HEK293 (cell line): ENCODE measurements around the gene ZNF143.
"Not testable (repeated sequence)": the region's sequence is repeated elsewhere in the genome, so short reads cannot be mapped to it uniquely, and the experiment has no call there.

Source experiments
- CTCF ChIA-PET: fragments of 350-600 bp; formaldehyde crosslinking; extraction: SDS; loops from one replicate; lab custom pipeline; 2021; ENCODE audit warnings: antibody characterized with exemption; lab: Yijun Ruan, JAX
- POLR2A ChIA-PET: fragments of 300-600 bp; formaldehyde crosslinking; extraction: SDS; loops from one replicate; lab custom pipeline; 2020; ENCODE audit warnings: antibody characterized with exemption, inconsistent platforms; lab: Yijun Ruan, JAX
- H3K27ac ChIP-seq: fragments of 200-500 bp; sonication (Bioruptor generic); 2 replicates; pipeline ENCODE4 v1.5.1; 2014; ENCODE audit warnings: low read depth, low read length, control low read depth, inconsistent platforms; ENCODE audit errors: extremely low read depth
- H3K36me3 ChIP-seq, 2 experiments: fragments of 200-500 bp in 1 of 2; sonication (Bioruptor generic) in 1 of 2; 1 replicate in 1 of 2; 2 replicates in 1 of 2; pipeline ENCODE4 v1.5.1; 2014 to 2017; ENCODE audit warnings: inconsistent platforms in 2 of 2, low read length in 2 of 2; ENCODE audit not compliant: control insufficient read depth in 2 of 2, insufficient read depth in 1 of 2
- H3K4me1 ChIP-seq: fragments of 200-500 bp; sonication (Bioruptor generic); 2 replicates; pipeline ENCODE4 v1.5.1; 2014; ENCODE audit warnings: mild to moderate bottlenecking, low read length, inconsistent platforms; ENCODE audit not compliant: control insufficient read depth, insufficient read depth
- H3K4me3 ChIP-seq: 2 replicates; pipeline ENCODE4 v1.5.1; 2011; ENCODE audit warnings: low read depth, mild to moderate bottlenecking, control low read depth, low read length, moderate library complexity
- H3K9me3 ChIP-seq: fragments of 200-500 bp; sonication (Bioruptor generic); 2 replicates; pipeline ENCODE4 v1.5.1; 2014; ENCODE audit warnings: low read depth, low read length, inconsistent platforms; ENCODE audit not compliant: control insufficient read depth, insufficient read depth
- KLF16 ChIP-seq: fragments of 450-650 bp; formaldehyde crosslinking; IDR thresholded peaks from 2 replicates; pipeline ENCODE4 v1.5.1; 2017; ENCODE audit warnings: missing biosample characterization, missing genetic modification characterization
- KLF8 ChIP-seq: fragments of 450-650 bp; formaldehyde crosslinking; IDR thresholded peaks from 2 replicates; pipeline ENCODE4 v1.5.1; 2016; ENCODE audit warnings: missing biosample characterization, missing genetic modification characterization
- ZBTB1 ChIP-seq: fragments of 450-650 bp; formaldehyde crosslinking; IDR thresholded peaks from 2 replicates; pipeline ENCODE4 v1.5.1; 2016; ENCODE audit warnings: missing biosample characterization, missing genetic modification characterization
- ZNF121 ChIP-seq: fragments of 450-650 bp; formaldehyde crosslinking; IDR thresholded peaks from 2 replicates; pipeline ENCODE4 v1.5.1; 2016; ENCODE audit warnings: missing biosample characterization, missing genetic modification characterization
- ZNF174 ChIP-seq: fragments of 450-650 bp; formaldehyde crosslinking; IDR thresholded peaks from 2 replicates; pipeline ENCODE4 v1.5.0; 2017; ENCODE audit warnings: missing biosample characterization, mild to moderate bottlenecking, missing genetic modification characterization
- ZNF184 ChIP-seq: fragments of 450-650 bp; IDR thresholded peaks from 2 replicates; pipeline ENCODE4 v1.5.1; 2018; ENCODE audit warnings: missing biosample characterization, mild to moderate bottlenecking, missing genetic modification characterization
- ZNF223 ChIP-seq: fragments of 450-650 bp; formaldehyde crosslinking; IDR thresholded peaks from 2 replicates; pipeline ENCODE4 v1.5.1; 2016; ENCODE audit warnings: missing biosample characterization, missing genetic modification characterization
- ZNF239 ChIP-seq: fragments of 450-650 bp; formaldehyde crosslinking; IDR thresholded peaks from 2 replicates; pipeline ENCODE4 v1.5.1; 2016; ENCODE audit warnings: missing biosample characterization, missing genetic modification characterization
- ZNF311 ChIP-seq: fragments of 450-650 bp; formaldehyde crosslinking; IDR thresholded peaks from 2 replicates; pipeline ENCODE4 v1.5.1; 2017; ENCODE audit warnings: missing biosample characterization, missing genetic modification characterization, borderline replicate concordance
- ZNF416 ChIP-seq: fragments of 450-650 bp; formaldehyde crosslinking; IDR thresholded peaks from 2 replicates; pipeline ENCODE4 v1.5.1; 2016; ENCODE audit warnings: missing biosample characterization, missing genetic modification characterization
- ZNF510 ChIP-seq: fragments of 450-650 bp; formaldehyde crosslinking; IDR thresholded peaks from 2 replicates; pipeline ENCODE4 v1.5.1; 2018; ENCODE audit warnings: mild to moderate bottlenecking, missing genetic modification characterization, missing biosample characterization; ENCODE audit not compliant: insufficient replicate concordance
- ZNF544 ChIP-seq: fragments of 450-650 bp; formaldehyde crosslinking; IDR thresholded peaks from 2 replicates; pipeline ENCODE4 v1.5.0; 2017; ENCODE audit warnings: missing biosample characterization, missing genetic modification characterization
- ZNF561 ChIP-seq: fragments of 450-650 bp; IDR thresholded peaks from 2 replicates; pipeline ENCODE4 v1.5.1; 2018; ENCODE audit warnings: missing biosample characterization, missing genetic modification characterization, borderline replicate concordance
- ZNF600 ChIP-seq: fragments of 450-650 bp; formaldehyde crosslinking; IDR thresholded peaks from 2 replicates; pipeline ENCODE4 v1.5.1; 2016; ENCODE audit warnings: missing biosample characterization, missing genetic modification characterization
- TF ChIP-seq, protein P1 (sequence below): fragments of 450-650 bp; formaldehyde crosslinking; IDR thresholded peaks from 2 replicates; pipeline ENCODE4 v1.5.1; 2016; ENCODE audit warnings: missing biosample characterization, missing genetic modification characterization
- TF ChIP-seq, protein P2 (sequence below): fragments of 450-650 bp; IDR thresholded peaks from 2 replicates; pipeline ENCODE4 v1.5.1; 2018; ENCODE audit warnings: missing biosample characterization, mild to moderate bottlenecking, missing genetic modification characterization
- TF ChIP-seq, protein P3 (sequence below): fragments of 450-650 bp; formaldehyde crosslinking; IDR thresholded peaks from 2 replicates; pipeline ENCODE4 v1.5.1; 2017; ENCODE audit warnings: missing biosample characterization, missing genetic modification characterization
- TF ChIP-seq, protein P4 (sequence below): fragments of 450-650 bp; IDR thresholded peaks from 2 replicates; pipeline ENCODE4 v1.5.1; 2018; ENCODE audit warnings: missing biosample characterization, missing genetic modification characterization
- TF ChIP-seq, protein P5 (sequence below): sonication (generic); formaldehyde crosslinking; IDR thresholded peaks from 2 replicates; pipeline ENCODE4 v1.8.1; 2022; ENCODE audit warnings: mild to moderate bottlenecking, moderate library complexity, missing genetic modification reagents
- TF ChIP-seq, protein P6 (sequence below): fragments of 450-650 bp; formaldehyde crosslinking; IDR thresholded peaks from 2 replicates; pipeline ENCODE4 v1.5.1; 2016; ENCODE audit warnings: missing biosample characterization, missing genetic modification characterization

Gene ZNF143

DNA sequence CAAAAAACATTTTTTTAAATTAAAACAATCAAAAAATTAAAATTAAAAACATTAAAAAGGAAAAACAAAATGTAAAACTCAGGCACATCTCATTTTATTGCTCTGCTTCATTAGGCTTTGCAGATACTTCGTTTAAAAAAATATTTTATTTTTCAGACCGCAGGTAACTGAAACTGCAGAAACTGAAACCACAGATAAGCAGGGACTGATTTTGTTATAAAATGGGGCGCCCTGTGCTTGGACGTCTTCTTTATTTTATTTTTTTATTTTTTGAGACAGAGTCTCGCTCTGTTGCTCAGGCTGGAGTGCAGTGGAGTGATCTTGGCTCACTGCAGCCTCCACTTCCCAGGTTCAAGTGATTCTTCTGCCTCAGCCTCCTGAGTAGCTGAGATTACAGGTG is 88.4 kb downstream of the ZNF143 start:
- POLR2A ChIA-PET, H3K27ac ChIP-seq, H3K36me3 ChIP-seq, H3K4me3 ChIP-seq, H3K4me1 ChIP-seq, H3K9me3 ChIP-seq: not testable (repeated sequence)
- CTCF ChIA-PET: interaction anchor here (1.2 to 5.2 kb wide), 2 partner anchors 11 to 14 kb away, joined by 3 to 30 read pairs; no protein-coding TSS in a partner anchor

DNA sequence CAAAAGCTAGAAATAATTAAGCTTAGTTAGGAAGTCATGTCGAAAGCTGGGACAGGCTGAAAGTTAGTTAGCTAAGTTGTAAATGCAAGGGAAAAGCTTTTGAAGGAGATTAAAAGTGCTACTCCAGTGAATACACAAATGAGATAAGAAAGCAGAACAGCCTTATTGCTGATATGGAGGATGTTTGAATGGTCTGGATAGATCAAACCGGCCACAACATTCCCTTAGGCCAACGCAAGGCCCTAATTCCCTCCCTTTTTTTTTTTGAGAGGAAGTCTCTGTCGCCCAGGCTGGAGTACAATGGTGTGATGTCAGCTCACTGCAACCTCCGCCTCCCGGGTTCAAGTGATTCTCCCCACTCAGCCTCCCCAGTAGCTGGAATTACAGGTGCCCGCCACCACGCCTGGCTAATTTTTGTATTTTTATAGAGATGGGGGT is 89.4 kb downstream of the ZNF143 start:
- POLR2A ChIA-PET: no interaction called here
- no peak for TF ChIP-seq ZNF544 (tag by site-specific recombination)
- TF ChIP-seq, protein P1, sequence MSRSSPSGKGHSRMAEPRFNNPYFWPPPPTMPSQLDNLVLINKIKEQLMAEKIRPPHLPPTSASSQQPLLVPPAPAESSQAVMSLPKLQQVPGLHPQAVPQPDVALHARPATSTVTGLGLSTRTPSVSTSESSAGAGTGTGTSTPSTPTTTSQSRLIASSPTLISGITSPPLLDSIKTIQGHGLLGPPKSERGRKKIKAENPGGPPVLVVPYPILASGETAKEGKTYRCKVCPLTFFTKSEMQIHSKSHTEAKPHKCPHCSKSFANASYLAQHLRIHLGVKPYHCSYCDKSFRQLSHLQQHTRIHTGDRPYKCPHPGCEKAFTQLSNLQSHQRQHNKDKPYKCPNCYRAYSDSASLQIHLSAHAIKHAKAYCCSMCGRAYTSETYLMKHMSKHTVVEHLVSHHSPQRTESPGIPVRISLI (tag by site-specific recombination): no peak
- TF ChIP-seq, protein P2, sequence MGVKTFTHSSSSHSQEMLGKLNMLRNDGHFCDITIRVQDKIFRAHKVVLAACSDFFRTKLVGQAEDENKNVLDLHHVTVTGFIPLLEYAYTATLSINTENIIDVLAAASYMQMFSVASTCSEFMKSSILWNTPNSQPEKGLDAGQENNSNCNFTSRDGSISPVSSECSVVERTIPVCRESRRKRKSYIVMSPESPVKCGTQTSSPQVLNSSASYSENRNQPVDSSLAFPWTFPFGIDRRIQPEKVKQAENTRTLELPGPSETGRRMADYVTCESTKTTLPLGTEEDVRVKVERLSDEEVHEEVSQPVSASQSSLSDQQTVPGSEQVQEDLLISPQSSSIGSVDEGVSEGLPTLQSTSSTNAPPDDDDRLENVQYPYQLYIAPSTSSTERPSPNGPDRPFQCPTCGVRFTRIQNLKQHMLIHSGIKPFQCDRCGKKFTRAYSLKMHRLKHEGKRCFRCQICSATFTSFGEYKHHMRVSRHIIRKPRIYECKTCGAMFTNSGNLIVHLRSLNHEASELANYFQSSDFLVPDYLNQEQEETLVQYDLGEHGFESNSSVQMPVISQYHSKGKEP (tag by site-specific recombination): no peak
- no peak for TF ChIP-seq ZNF121 (tag by site-specific recombination)
- TF ChIP-seq, protein P3, sequence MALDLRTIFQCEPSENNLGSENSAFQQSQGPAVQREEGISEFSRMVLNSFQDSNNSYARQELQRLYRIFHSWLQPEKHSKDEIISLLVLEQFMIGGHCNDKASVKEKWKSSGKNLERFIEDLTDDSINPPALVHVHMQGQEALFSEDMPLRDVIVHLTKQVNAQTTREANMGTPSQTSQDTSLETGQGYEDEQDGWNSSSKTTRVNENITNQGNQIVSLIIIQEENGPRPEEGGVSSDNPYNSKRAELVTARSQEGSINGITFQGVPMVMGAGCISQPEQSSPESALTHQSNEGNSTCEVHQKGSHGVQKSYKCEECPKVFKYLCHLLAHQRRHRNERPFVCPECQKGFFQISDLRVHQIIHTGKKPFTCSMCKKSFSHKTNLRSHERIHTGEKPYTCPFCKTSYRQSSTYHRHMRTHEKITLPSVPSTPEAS (tag by site-specific recombination): no peak
- no peak for TF ChIP-seq ZNF416 (tag by site-specific recombination)
- TF ChIP-seq ZNF510 (tag by site-specific recombination): no peak
- no peak for TF ChIP-seq KLF16
- TF ChIP-seq ZNF239 (tag by site-specific recombination): no peak
- no peak for TF ChIP-seq ZNF600 (tag by site-specific recombination)
- TF ChIP-seq, protein P4, sequence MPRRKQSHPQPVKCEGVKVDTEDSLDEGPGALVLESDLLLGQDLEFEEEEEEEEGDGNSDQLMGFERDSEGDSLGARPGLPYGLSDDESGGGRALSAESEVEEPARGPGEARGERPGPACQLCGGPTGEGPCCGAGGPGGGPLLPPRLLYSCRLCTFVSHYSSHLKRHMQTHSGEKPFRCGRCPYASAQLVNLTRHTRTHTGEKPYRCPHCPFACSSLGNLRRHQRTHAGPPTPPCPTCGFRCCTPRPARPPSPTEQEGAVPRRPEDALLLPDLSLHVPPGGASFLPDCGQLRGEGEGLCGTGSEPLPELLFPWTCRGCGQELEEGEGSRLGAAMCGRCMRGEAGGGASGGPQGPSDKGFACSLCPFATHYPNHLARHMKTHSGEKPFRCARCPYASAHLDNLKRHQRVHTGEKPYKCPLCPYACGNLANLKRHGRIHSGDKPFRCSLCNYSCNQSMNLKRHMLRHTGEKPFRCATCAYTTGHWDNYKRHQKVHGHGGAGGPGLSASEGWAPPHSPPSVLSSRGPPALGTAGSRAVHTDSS (tag by site-specific recombination): no peak
- no peak for TF ChIP-seq ZNF184
- TF ChIP-seq ZNF311 (tag by site-specific recombination): no peak
- no peak for TF ChIP-seq ZBTB1 (tag by site-specific recombination)
- TF ChIP-seq KLF8 (tag by site-specific recombination): no peak
- TF ChIP-seq, protein P5, sequence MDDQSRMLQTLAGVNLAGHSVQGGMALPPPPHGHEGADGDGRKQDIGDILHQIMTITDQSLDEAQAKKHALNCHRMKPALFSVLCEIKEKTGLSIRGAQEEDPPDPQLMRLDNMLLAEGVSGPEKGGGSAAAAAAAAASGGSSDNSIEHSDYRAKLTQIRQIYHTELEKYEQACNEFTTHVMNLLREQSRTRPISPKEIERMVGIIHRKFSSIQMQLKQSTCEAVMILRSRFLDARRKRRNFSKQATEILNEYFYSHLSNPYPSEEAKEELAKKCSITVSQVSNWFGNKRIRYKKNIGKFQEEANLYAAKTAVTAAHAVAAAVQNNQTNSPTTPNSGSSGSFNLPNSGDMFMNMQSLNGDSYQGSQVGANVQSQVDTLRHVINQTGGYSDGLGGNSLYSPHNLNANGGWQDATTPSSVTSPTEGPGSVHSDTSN (CRISPR knock-in tag): no peak
- no peak for TF ChIP-seq ZNF174
- TF ChIP-seq ZNF223: no peak
- TF ChIP-seq ZNF561 (tag by site-specific recombination): no peak
- TF ChIP-seq, protein P6, sequence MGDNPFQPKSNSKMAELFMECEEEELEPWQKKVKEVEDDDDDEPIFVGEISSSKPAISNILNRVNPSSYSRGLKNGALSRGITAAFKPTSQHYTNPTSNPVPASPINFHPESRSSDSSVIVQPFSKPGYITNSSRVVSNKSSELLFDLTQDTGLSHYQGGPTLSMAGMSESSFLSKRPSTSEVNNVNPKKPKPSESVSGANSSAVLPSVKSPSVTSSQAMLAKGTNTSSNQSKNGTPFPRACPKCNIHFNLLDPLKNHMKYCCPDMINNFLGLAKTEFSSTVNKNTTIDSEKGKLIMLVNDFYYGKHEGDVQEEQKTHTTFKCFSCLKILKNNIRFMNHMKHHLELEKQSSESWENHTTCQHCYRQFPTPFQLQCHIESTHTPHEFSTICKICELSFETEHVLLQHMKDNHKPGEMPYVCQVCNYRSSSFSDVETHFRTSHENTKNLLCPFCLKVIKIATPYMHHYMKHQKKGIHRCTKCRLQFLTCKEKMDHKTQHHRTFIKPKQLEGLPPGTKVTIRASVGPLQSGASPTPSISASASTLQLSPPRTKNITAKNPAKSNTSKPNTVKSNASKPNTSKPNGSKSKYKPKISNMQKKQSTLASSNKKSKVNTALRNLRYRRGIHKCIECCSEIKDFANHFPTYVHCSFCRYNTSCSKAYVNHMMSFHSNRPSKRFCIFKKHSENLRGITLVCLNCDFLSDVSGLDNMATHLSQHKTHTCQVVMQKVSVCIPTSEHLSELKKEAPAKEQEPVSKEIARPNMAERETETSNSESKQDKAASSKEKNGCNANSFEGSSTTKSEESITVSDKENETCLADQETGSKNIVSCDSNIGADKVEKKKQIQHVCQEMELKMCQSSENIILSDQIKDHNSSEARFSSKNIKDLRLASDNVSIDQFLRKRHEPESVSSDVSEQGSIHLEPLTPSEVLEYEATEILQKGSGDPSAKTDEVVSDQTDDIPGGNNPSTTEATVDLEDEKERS (tag by site-specific recombination): no peak
- CTCF ChIA-PET: interaction anchor here (0.6 to 5.2 kb wide), 2 partner anchors 15 to 51 kb away, joined by 3 to 30 read pairs; no protein-coding TSS in a partner anchor
- H3K36me3 ChIP-seq: no peaks in the 10 kb centered on the region
- no peaks in the 10 kb centered on the region for H3K9me3 ChIP-seq
- no peaks in the 10 kb centered on the region for H3K4me1 ChIP-seq
- H3K27ac ChIP-seq: no peak overlapping the region
- H3K4me3 ChIP-seq: no peak overlapping the region
